ENCODE data around the gene OR5AU1.

- TF ChIP-seq POLR2AphosphoS5 (IDR thresholded peaks at IDR 0.05) (no peak), POLR2A (IDR thresholded peaks at IDR 0.05) (no peak), EP300 (IDR thresholded peaks at IDR 0.05) (no peak)
- TF ChIP-seq, protein P1, sequence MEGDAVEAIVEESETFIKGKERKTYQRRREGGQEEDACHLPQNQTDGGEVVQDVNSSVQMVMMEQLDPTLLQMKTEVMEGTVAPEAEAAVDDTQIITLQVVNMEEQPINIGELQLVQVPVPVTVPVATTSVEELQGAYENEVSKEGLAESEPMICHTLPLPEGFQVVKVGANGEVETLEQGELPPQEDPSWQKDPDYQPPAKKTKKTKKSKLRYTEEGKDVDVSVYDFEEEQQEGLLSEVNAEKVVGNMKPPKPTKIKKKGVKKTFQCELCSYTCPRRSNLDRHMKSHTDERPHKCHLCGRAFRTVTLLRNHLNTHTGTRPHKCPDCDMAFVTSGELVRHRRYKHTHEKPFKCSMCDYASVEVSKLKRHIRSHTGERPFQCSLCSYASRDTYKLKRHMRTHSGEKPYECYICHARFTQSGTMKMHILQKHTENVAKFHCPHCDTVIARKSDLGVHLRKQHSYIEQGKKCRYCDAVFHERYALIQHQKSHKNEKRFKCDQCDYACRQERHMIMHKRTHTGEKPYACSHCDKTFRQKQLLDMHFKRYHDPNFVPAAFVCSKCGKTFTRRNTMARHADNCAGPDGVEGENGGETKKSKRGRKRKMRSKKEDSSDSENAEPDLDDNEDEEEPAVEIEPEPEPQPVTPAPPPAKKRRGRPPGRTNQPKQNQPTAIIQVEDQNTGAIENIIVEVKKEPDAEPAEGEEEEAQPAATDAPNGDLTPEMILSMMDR (IDR thresholded peaks at IDR 0.05), result no peak
Measured at GRCh38 chr14:21149641-21150367, 6.1 kb downstream of the OR5AU1 start.

All from stomach (tissue), 4 donors.